D341Med (cell line): Measurements from ENCODE around the gene CX3CR1.
A peak's percentile ranks its signal among the peaks of the same experiment; 100 is the strongest.

Experiments
- DNase-seq: peaks from one replicate; pipeline ENCODE4 v3.0.0; 2012; ENCODE audit warnings: low spot score

CX3CR1 gene

GRCh38 chr3:39291903-39292329 lies 12.1 kb upstream of the CX3CR1 start:
- peak; percentile 81 for DNase-seq

- DNase-seq = no peak
These were observed 10.4 kb upstream of the CX3CR1 start for GRCh38 chr3:39290255-39290654.

GRCh38 chr3:39289107-39289506 lies 9.3 kb upstream of the CX3CR1 start:
- no peak for DNase-seq

DNA sequence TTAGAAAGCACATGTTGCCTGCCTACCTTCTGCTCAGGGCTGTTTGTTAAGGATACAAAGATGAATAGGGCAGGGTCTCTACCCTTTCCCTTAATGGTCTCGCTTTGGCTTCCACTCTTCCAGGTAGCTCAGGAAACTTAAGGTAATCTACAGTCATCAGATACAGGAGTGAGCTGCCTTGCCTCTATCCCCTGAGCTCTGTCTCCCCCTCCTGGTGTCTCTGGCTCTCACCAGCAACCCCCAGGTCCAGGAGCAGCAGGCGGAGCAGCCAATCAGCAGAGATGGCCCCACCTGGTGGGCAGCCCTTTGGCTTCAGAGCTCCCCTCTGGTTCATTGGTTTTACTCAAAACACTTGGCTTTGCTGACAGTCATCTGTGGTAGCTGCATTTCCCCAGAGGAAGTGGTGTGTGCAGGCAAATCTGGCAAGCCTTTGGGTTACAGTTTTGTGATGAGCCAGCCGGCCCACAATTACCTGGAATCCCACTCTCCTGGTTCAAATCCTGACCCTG lies 8.5 kb upstream of the CX3CR1 start:
- DNase-seq = peak; percentile 92

DNA sequence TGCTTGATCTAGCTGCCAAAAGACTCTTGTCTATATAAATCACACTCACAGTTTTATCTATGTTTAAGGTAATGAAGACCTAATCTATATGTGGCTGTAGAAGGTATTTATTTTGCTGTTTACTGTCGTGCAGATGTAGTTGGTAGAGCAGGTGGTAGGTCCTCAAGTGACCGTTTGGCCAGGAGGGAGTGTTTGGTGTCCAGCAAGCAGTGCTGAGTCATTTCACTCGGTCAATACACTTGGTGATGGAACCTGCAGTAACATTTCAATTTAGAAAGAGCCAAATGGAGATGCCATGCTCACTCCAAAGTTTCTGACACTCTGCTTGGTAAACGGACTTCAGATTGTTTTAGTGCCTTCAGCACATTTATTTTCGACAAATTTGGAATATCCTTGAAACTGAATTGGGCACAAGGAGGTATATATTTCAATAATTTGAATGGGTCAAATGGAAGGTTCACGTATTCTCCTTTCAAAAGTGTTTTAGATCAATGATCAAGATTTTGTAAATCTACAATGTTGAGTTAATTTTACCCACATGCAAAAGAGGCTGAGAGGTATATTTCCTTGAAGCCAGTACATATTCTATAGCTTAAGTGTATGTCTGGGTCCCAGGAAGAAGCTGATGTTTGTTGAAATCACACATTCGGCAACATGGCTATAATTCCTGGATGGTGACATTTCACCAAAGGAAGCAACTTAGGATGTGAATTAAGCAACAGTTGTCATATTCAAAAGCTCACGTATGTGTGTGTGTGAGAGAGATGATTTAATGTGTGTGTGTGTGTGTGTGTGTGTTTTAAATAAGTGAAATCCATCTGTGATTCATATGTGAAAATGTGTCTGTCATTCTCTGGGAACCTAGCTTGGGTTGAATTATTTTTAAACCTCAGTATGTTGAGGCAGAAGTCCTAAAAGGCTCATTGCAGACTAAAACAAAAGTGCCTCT lies 7.7 kb upstream of the CX3CR1 start:
- DNase-seq = no peak

DNA sequence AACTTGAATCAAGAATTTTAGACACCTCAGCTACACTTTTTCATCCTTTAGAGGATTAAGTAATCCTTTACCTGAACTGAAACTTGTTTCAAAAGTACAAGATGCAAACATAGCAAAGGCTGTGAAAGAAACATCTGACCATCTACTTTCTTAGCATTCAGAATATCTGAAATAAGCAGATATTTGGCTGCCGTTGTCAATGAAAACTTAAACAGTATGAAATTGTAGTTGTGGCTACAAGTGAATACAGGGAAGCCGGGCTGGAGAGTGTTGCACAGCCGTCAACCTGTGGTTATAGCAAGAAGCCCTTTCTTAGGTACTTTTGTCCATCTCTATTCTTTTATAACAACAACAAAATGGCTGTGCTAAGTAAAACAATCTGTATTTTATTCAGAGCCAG lies 6.9 kb upstream of the CX3CR1 start:
- no peak for DNase-seq

DNA sequence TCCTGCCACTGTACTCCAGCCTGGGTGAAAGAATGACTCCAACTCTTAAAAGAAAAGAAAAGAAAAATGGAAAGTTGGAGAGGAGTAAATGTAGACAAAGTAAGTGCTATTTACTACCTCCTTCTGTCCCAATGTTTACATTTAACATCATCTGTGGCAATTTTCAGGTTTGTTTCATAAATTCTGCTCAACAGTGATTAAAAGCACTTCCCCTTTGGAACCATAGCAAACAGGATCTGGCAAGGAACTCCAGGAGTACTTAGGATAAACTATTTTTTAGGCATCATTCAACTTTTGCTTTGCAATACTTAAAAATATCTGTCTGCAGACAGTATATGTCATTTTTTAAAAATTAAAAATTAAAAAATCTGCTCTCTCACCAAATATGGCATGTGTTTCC lies 5.5 kb upstream of the CX3CR1 start:
- no peak for DNase-seq

GRCh38 chr3:39284457-39284881 lies 4.6 kb upstream of the CX3CR1 start:
- DNase-seq = peak; percentile 2

GRCh38 chr3:39282057-39282456 lies 2.2 kb upstream of the CX3CR1 start:
- no peak for DNase-seq

- no peak for DNase-seq
These were observed 1.7 kb upstream of the CX3CR1 start for GRCh38 chr3:39281533-39281932.

GRCh38 chr3:39280571-39280970 lies 735 bp upstream of the CX3CR1 start:
- no peak for DNase-seq

GRCh38 chr3:39278616-39278935 lies 1.3 kb downstream of the CX3CR1 start:
- no peak for DNase-seq

- DNase-seq = no peak
These were observed 1.8 kb downstream of the CX3CR1 start for GRCh38 chr3:39277893-39278615.

GRCh38 chr3:39276746-39277145 lies 3.1 kb downstream of the CX3CR1 start:
- DNase-seq = no peak

- DNase-seq = no peak
These were observed 3.8 kb downstream of the CX3CR1 start for GRCh38 chr3:39275963-39276593.

DNA sequence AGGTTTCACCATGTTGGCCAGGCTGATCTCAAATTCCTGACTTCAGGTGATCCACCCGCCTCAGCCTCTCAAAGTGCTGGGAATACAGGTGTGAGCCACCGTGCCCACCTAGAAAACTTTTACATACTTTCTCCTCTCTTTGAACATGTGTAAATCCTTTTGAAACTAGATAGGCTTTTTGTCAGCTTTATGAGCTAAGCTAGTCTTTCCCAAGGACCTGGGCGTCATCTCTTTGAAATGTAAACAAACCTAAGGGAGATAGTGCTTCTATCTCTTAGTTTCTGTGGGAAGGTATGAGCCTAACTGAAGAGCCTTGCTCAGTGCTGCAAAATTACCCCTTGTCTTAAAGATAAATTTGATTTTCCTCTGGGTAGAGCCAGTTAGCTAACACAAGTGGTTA lies 4.8 kb downstream of the CX3CR1 start:
- DNase-seq = no peak

DNA sequence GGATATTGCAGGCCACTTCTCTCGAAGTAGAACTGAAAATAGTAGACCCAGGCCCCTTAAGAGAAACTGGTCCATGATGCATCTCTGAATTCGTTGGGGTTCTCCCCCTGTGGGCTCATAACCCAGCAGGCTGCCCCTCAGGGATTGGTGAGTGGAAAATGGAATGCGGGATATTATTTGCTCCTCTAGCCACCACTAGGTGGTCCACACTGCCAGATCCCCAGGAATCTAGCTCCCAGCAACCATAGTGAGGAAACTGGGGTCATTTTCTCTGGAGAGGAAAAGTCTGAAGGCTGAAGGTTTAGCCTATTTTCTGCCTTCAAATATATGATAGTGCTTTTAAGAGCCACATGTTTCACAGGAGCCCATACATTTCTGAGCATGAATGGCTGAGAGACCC lies 6.7 kb downstream of the CX3CR1 start:
- no peak for DNase-seq

GRCh38 chr3:39272191-39272590 lies 7.6 kb downstream of the CX3CR1 start:
- DNase-seq = no peak

DNA sequence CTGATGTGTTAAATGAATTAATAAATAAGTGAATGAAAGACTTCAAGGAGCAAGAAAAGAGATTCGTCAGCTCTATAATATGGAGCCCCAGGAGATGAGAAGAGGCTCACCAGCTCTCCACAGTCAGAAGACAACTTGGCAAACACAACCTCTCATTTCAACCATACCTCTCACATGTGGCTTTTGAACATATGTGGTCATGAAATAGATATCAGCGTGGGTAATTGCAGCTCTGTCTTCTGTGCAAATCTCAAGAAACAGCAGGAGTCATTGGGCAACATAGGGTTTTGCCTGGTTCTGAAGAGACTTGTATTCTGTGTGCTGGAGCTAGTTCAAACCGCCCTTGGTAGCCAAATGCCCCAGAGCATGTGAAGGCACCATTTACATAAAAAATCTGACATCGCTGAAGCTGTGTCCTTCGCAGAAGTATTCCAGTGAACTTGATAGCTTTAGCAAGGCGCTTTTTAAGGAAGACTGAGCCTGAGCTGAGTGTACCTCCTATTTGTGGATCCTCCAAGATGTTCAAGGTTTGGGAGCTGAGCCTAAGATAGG lies 8.4 kb downstream of the CX3CR1 start:
- DNase-seq = no peak

DNA sequence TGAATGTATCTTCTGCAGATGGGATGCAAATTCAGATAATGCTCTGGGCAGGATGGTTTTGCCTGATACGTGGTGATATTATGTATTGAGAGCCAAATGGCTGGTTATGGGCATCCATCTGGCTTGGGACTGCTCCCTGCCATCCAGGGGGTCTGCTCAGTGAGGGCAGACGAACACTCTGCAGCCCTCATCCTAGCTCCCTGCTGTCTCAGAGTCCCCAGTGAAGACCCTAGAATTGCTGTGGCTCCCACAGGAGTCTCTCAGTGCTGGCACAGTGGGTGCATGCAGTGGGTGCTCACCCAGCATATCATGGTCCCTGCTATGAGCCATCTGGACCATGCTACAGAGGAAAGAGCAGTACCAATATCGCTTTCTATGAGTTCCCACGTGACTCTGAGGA lies 10.3 kb downstream of the CX3CR1 start:
- DNase-seq = no peak

DNA sequence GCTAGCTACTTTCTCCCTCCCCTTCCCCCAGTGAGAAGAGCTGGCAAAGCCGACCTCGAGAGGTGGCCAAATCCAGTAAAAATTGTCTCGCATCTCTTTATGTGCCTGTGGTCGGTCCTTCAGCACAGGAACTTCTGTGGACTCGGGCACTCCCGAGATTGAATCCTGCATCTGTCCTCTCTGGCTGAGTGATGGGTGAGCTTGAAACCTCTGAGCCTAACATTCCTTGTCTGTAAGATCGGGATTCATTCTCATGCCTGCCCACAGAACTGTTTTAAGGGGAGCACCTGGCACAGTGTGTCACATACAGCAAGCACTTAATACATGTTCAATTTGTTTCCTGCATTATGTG lies 11.3 kb downstream of the CX3CR1 start:
- DNase-seq = no peak
